ENCODE measurements around the gene GDPD5.

Gene GDPD5

DNA sequence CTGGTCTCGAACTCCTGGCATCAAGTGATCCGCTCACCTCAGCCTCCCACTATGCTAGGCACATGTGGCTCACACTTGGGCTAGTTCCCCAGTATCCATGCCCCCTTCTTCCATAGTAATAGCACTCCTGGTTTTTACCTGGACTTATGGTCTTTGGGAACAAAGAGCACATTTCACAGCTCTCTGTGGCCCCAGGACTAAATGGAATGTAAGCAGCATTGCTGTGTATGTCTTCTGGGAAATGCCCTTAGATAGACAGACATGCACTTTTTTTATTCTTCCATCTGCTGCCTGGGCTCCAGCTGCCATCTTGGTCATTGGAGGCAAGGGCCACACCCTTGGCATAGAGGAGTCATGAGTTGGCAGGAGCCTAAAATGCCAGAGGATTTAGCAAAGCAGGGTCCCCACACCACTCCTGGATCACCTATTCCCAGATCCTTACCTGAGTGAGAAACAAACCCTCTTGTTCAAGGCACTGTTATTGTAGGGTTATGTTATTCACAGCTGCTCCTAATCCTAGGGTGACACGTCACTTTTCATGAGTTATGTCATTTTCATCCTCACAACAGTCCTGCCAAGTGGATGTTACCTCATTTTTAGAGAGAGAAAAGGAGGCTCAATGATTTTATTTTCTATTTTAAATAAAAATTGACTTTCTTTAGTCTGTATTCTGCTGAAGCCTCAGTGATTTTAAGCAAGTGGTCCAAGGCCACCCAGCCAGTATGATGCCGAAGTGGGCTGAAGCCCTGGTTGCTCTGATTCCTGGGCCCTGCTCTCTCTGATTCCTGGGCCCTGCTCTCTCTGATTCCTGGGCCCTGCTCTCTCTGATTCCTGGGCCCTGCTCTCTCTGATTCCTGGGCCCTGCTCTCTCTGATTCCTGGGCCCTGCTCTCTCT, 15.7 kb upstream of the GDPD5 start:
- H3K27me3 ChIP-seq (replicated peaks; ENCODE audit: control insufficient read depth, insufficient read depth, low read length), result no peaks in the 10 kb centered on the region
- H3K4me1 ChIP-seq (ENCODE audit: control insufficient read depth, insufficient read depth, low read length), result no peaks in the 10 kb centered on the region
- H3K9ac ChIP-seq (ENCODE audit: low read length), result no peak overlapping the region
- H3K9me3 ChIP-seq (ENCODE audit: control insufficient read depth, low read length), result no peaks in the 10 kb centered on the region
- no peak overlapping the region for H3K4me3 ChIP-seq (ENCODE audit: low read length)
- no peak for DNase-seq (ENCODE audit: low read depth)
- H3K36me3 ChIP-seq (ENCODE audit: control insufficient read depth, insufficient read depth, low read length, severe bottlenecking), result no peaks in the 10 kb centered on the region

- DNase-seq (ENCODE audit: low read depth), result peak; percentile 37
- Histone ChIP-seq H3K9me3 (ENCODE audit: control insufficient read depth, low read length) (no peaks in the 10 kb centered on the region), H3K36me3 (ENCODE audit: control insufficient read depth, insufficient read depth, low read length, severe bottlenecking) (no peaks in the 10 kb centered on the region), H3K27me3 (replicated peaks; ENCODE audit: control insufficient read depth, insufficient read depth, low read length) (no peaks in the 10 kb centered on the region), H3K4me1 (ENCODE audit: control insufficient read depth, insufficient read depth, low read length) (peaks cover 1% of the 10 kb centered on the region), H3K9ac (ENCODE audit: low read length) (no peak overlapping the region), H3K4me3 (ENCODE audit: low read length) (no peak overlapping the region)
These were observed 14.0 kb upstream of the GDPD5 start for GRCh38 chr11:75539459-75540334.

GRCh38 chr11:75538150-75538942, 12.6 kb upstream of the GDPD5 start:
- no peak overlapping the region for H3K4me3 ChIP-seq (ENCODE audit: low read length)
- no peaks in the 10 kb centered on the region for H3K36me3 ChIP-seq (ENCODE audit: control insufficient read depth, insufficient read depth, low read length, severe bottlenecking)
- no peak overlapping the region for H3K9ac ChIP-seq (ENCODE audit: low read length)
- peaks cover 12% of the 10 kb centered on the region for H3K4me1 ChIP-seq (ENCODE audit: control insufficient read depth, insufficient read depth, low read length)
- no peak for DNase-seq (ENCODE audit: low read depth)
- no peaks in the 10 kb centered on the region for H3K27me3 ChIP-seq (replicated peaks; ENCODE audit: control insufficient read depth, insufficient read depth, low read length)
- H3K9me3 ChIP-seq (ENCODE audit: control insufficient read depth, low read length), result no peaks in the 10 kb centered on the region

- Histone ChIP-seq H3K27me3 (replicated peaks; ENCODE audit: control insufficient read depth, insufficient read depth, low read length) (no peaks in the 10 kb centered on the region), H3K4me3 (ENCODE audit: low read length) (no peak overlapping the region), H3K4me1 (ENCODE audit: control insufficient read depth, insufficient read depth, low read length) (peaks cover 12% of the 10 kb centered on the region), H3K9me3 (ENCODE audit: control insufficient read depth, low read length) (no peaks in the 10 kb centered on the region), H3K9ac (ENCODE audit: low read length) (no peak overlapping the region), H3K36me3 (ENCODE audit: control insufficient read depth, insufficient read depth, low read length, severe bottlenecking) (no peaks in the 10 kb centered on the region)
- no peak for DNase-seq (ENCODE audit: low read depth)
These were observed 12.0 kb upstream of the GDPD5 start for GRCh38 chr11:75537740-75538139.

GRCh38 chr11:75536786-75537641, 11.3 kb upstream of the GDPD5 start:
- Histone ChIP-seq H3K9ac (ENCODE audit: low read length) (no peak overlapping the region), H3K27me3 (replicated peaks; ENCODE audit: control insufficient read depth, insufficient read depth, low read length) (no peaks in the 10 kb centered on the region), H3K36me3 (ENCODE audit: control insufficient read depth, insufficient read depth, low read length, severe bottlenecking) (no peaks in the 10 kb centered on the region), H3K9me3 (ENCODE audit: control insufficient read depth, low read length) (no peaks in the 10 kb centered on the region), H3K4me1 (ENCODE audit: control insufficient read depth, insufficient read depth, low read length) (peaks cover 12% of the 10 kb centered on the region), H3K4me3 (ENCODE audit: low read length) (no peak overlapping the region)
- no peak for DNase-seq (ENCODE audit: low read depth)

- H3K36me3 ChIP-seq (ENCODE audit: control insufficient read depth, insufficient read depth, low read length, severe bottlenecking), result no peaks in the 10 kb centered on the region
- DNase-seq (ENCODE audit: low read depth), result no peak
- H3K9ac ChIP-seq (ENCODE audit: low read length), result no peak overlapping the region
- no peak overlapping the region for H3K4me3 ChIP-seq (ENCODE audit: low read length)
- H3K4me1 ChIP-seq (ENCODE audit: control insufficient read depth, insufficient read depth, low read length), result peaks cover 12% of the 10 kb centered on the region
- no peaks in the 10 kb centered on the region for H3K27me3 ChIP-seq (replicated peaks; ENCODE audit: control insufficient read depth, insufficient read depth, low read length)
- no peaks in the 10 kb centered on the region for H3K9me3 ChIP-seq (ENCODE audit: control insufficient read depth, low read length)
These were observed 9.3 kb upstream of the GDPD5 start for GRCh38 chr11:75535071-75535470.

DNA sequence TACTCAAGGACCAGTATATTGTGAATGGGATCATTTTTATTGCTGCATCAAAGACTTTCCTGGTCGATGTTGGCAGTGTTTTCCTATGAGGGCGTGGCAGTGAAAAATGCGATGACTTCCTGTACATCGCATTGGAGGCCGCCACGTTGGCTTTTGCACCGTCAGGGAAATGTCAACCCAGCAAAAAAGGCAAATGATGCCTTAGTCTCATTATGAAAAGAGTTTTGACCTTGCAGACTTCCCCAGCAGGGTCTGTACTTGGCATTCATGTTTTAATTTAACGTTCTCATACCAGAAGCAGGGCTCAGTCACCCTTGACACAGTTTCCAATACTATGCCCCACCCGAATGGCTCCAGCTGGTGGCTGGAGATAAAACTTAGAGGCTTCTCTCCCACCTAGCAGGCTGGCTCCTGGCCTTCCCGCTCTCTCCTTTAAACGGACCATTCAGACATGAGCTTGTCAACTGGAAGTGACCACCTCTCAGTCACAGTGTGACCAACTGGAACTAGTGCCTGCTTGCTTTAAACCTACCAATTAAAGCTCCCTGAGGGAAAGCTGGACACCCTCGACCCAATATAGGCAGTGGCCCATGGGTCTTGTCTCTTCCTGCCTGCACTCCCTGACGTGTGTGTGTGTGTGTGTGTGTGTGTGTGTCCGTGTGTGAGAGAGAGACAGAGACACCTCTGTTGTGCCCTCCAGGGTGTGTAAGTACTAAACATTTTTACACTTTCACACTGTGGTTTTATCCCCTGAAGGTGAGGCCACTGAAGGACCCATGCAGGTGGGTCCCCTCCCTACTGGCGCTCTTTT, 8.7 kb upstream of the GDPD5 start:
- peaks cover 12% of the 10 kb centered on the region for H3K4me1 ChIP-seq (ENCODE audit: control insufficient read depth, insufficient read depth, low read length)
- no peaks in the 10 kb centered on the region for H3K9me3 ChIP-seq (ENCODE audit: control insufficient read depth, low read length)
- H3K9ac ChIP-seq (ENCODE audit: low read length), result no peak overlapping the region
- no peaks in the 10 kb centered on the region for H3K36me3 ChIP-seq (ENCODE audit: control insufficient read depth, insufficient read depth, low read length, severe bottlenecking)
- no peak overlapping the region for H3K4me3 ChIP-seq (ENCODE audit: low read length)
- no peaks in the 10 kb centered on the region for H3K27me3 ChIP-seq (replicated peaks; ENCODE audit: control insufficient read depth, insufficient read depth, low read length)
- DNase-seq (ENCODE audit: low read depth), result no peak

- Histone ChIP-seq H3K27me3 (replicated peaks; ENCODE audit: control insufficient read depth, insufficient read depth, low read length) (no peaks in the 10 kb centered on the region), H3K36me3 (ENCODE audit: control insufficient read depth, insufficient read depth, low read length, severe bottlenecking) (no peaks in the 10 kb centered on the region), H3K9ac (ENCODE audit: low read length) (no peak overlapping the region), H3K9me3 (ENCODE audit: control insufficient read depth, low read length) (no peaks in the 10 kb centered on the region), H3K4me3 (ENCODE audit: low read length) (no peak overlapping the region), H3K4me1 (ENCODE audit: control insufficient read depth, insufficient read depth, low read length) (peaks cover 12% of the 10 kb centered on the region)
- DNase-seq (ENCODE audit: low read depth), result no peak
These were observed 8.1 kb upstream of the GDPD5 start for GRCh38 chr11:75533896-75534258.

- peak; percentile 84 for DNase-seq (ENCODE audit: low read depth)
These were observed 6.7 kb upstream of the GDPD5 start for GRCh38 chr11:75532200-75533048.

More at GRCh38 chr11:75532200-75533048, 6.7 kb upstream of the GDPD5 start:
- Histone ChIP-seq H3K27me3 (replicated peaks; ENCODE audit: control insufficient read depth, insufficient read depth, low read length) (no peaks in the 10 kb centered on the region), H3K9me3 (ENCODE audit: control insufficient read depth, low read length) (no peaks in the 10 kb centered on the region), H3K9ac (ENCODE audit: low read length) (no peak overlapping the region), H3K36me3 (ENCODE audit: control insufficient read depth, insufficient read depth, low read length, severe bottlenecking) (no peaks in the 10 kb centered on the region), H3K4me1 (ENCODE audit: control insufficient read depth, insufficient read depth, low read length) (peaks cover 12% of the 10 kb centered on the region), H3K4me3 (ENCODE audit: low read length) (no peak overlapping the region)

Measured in adipocyte (in vitro differentiated cells).